Spleen (tissue), 11 donors: Measurements from ENCODE around the gene SUN3. TPM values are rescaled to one million over a fixed set of nuclear protein-coding genes. Genes with fewer than 3 reads are reported as not detected.

Experiments
- DNase-seq: peaks from one replicate; pipeline ENCODE4 v3.0.0-alpha.2; 2020
- H3K27ac ChIP-seq, 8 donors: fragments of 200-600 bp; sonication (generic) in 7 of 8; 1 replicate in 4 of 8; 2 replicates in 4 of 8; pipeline versions ENCODE4 v1.5.0 to v1.8.0; 2016 to 2021; ENCODE audit warnings: inconsistent platforms in 4 of 8, mild to moderate bottlenecking in 4 of 8, moderate library complexity in 1 of 8
- H3K27me3 ChIP-seq, 7 donors: fragments of 200-600 bp; sonication (generic) in 6 of 7; replicated peaks in 1 of 7; 1 replicate in 4 of 7; 2 replicates in 3 of 7; pipeline versions ENCODE4 v1.5.0 to v1.8.0; 2016 to 2021; ENCODE audit warnings: inconsistent platforms in 3 of 7, mild to moderate bottlenecking in 1 of 7
- H3K36me3 ChIP-seq, 6 donors: fragments of 200-600 bp; sonication (generic) in 5 of 6; 1 replicate in 4 of 6; 2 replicates in 2 of 6; pipeline versions ENCODE4 v1.5.0 to v1.8.0; 2016 to 2021; ENCODE audit warnings: inconsistent platforms in 2 of 6
- H3K4me1 ChIP-seq, 6 donors: fragments of 200-600 bp; sonication (generic) in 5 of 6; 1 replicate in 3 of 6; 2 replicates in 3 of 6; pipeline versions ENCODE4 v1.5.0 to v1.8.0; 2016 to 2021; ENCODE audit warnings: inconsistent platforms in 3 of 6
- H3K4me3 ChIP-seq, 8 donors: fragments of 200-600 bp; sonication (generic) in 7 of 8; 1 replicate in 4 of 8; 2 replicates in 4 of 8; pipeline versions ENCODE4 v1.5.0 to v1.8.0; 2016 to 2021; ENCODE audit warnings: inconsistent platforms in 4 of 8, mild to moderate bottlenecking in 4 of 8, moderate library complexity in 2 of 8
- H3K9me3 ChIP-seq, 8 donors: fragments of 200-600 bp; sonication (generic) in 7 of 8; 1 replicate in 4 of 8; 2 replicates in 4 of 8; pipeline versions ENCODE4 v1.5.0 to v1.8.0; 2016 to 2021; ENCODE audit warnings: inconsistent platforms in 4 of 8
- CTCF ChIP-seq, 11 experiments: fragments of 200-600 bp in 7 of 11; fragments of 450-650 bp in 4 of 11; sonication (generic) in 4 of 11; IDR thresholded peaks in 8 of 11; conservative IDR thresholded peaks in 3 of 11; 1 replicate in 7 of 11; 2 replicates in 4 of 11; pipeline versions ENCODE4 v1.4.0 to v1.8.0; 2016 to 2021; ENCODE audit warnings: antibody characterized with exemption in 11 of 11, inconsistent platforms in 4 of 11, mild to moderate bottlenecking in 1 of 11
- POLR2A ChIP-seq, 3 donors: fragments of 450-650 bp; IDR thresholded peaks; one replicate each; pipeline ENCODE4 v1.5.1; 2017; ENCODE audit warnings: antibody characterized with exemption in 3 of 3, mild to moderate bottlenecking in 1 of 3
- POLR2AphosphoS5 ChIP-seq, 3 donors: sonication (generic); formaldehyde crosslinking; IDR thresholded peaks; one replicate each; pipeline ENCODE4 v1.5.1; 2017; ENCODE audit warnings: antibody characterized with exemption in 3 of 3
- WGBS, 5 donors: extraction: QIAGEN DNeasy Blood & Tissue Kit in 3 of 5; methylation state at CpG; one replicate each; pipeline versions ENCODE4 v1.1.5 to v1.1.7; 2013 to 2018; 5-methylcytosine and 5-hydroxymethylcytosine counted together
- intact Hi-C: fragments of 100-400 bp; cut with DNase I; formaldehyde crosslinking; loops from one replicate; pipeline ENCODE4 v1.15.0; 2023; ENCODE audit warnings: low total_unique reads
- polyA plus RNA-seq, 3 donors: library from polyadenylated mRNA; stranded (reverse); fragments of 200-250 nt; gene quantifications; one replicate each; pipeline ENCODE4 v1.2.1, GENCODE V29; 2013
- total RNA-seq, 7 donors: library from RNA; depleted of rRNA in 3 of 7; stranded (reverse); fragments of >200 nt in 3 of 7; fragmentation: NEBNext Ultra II Directional in 4 of 7; extraction: Animal tissue kit (Norgen Biotek cat#: 25700) in 4 of 7; gene quantifications; one replicate each; pipeline versions ENCODE4 v1.1.0 to v1.2.1, GENCODE V29; 2016 to 2021
- donor health status: healthy with polysubstance abuse.
- donor health status: DM: no; HTN: no; CAD: no; lungs with moderate emphysema.
- donor health status: DM: no; HTN: no; CAD: no.
- donor health status: Bipolar disorder and iron deficiency.
- donor health status: healthy.
- donor health status: DM: no; HTN: no; CAD: no.
- donor health status: DM: yes; HTN: yes; CAD: no.

Gene SUN3
- total and polyA plus RNA-seq, 10 donors, result not detected

- TF ChIP-seq CTCF (IDR thresholded peaks at IDR 0.05 in 8 of 11, conservative IDR thresholded peaks at IDR 0.05 in 3 of 11) (no peak), POLR2A (IDR thresholded peaks at IDR 0.05) (no peak), POLR2AphosphoS5 (IDR thresholded peaks at IDR 0.05) (peak in 1 of 3 donors; percentile 63)
- intact Hi-C loops, result no loop called here
- peaks cover 0 to 22% (median 15%) of the 10 kb centered on the region in 6 donors for H3K36me3 ChIP-seq
- H3K27ac ChIP-seq, result no peak overlapping the region
- H3K9me3 ChIP-seq, result no peaks in the 10 kb centered on the region
- no peaks in the 10 kb centered on the region for H3K27me3 ChIP-seq
- no peak overlapping the region for H3K4me3 ChIP-seq
- no peak for DNase-seq
- WGBS, 5 donors, result 66 to 77% (median 72%) methylated on average over 11 of the region's 11 CpGs
- peaks cover 0 to 9% (median 3%) of the 10 kb centered on the region in 6 donors for H3K4me1 ChIP-seq
These were observed 78.2 kb downstream of the SUN3 start for GRCh38 chr7:47950714-47951113.

GRCh38 chr7:47949703-47950102 lies 79.2 kb downstream of the SUN3 start:
- H3K27me3 ChIP-seq, result no peaks in the 10 kb centered on the region
- DNase-seq, result no peak
- intact Hi-C loops, result loop anchor here (5.0 kb wide), 1 partner anchor 163 kb away; no protein-coding TSS in a partner anchor
- TF ChIP-seq CTCF (IDR thresholded peaks at IDR 0.05 in 8 of 11, conservative IDR thresholded peaks at IDR 0.05 in 3 of 11), result no peak
- no peak for TF ChIP-seq POLR2A (IDR thresholded peaks at IDR 0.05)
- no peak for TF ChIP-seq POLR2AphosphoS5 (IDR thresholded peaks at IDR 0.05)
- H3K27ac ChIP-seq, result no peak overlapping the region
- H3K4me1 ChIP-seq, result peaks cover 0 to 20% (median 9%) of the 10 kb centered on the region in 6 donors
- 87 to 93% (median 90%) methylated on average over 4 of the region's 4 CpGs for WGBS, 5 donors
- no peaks in the 10 kb centered on the region for H3K9me3 ChIP-seq
- no peak overlapping the region for H3K4me3 ChIP-seq
- H3K36me3 ChIP-seq, result peaks cover 0 to 12% (median 8%) of the 10 kb centered on the region in 6 donors

- intact Hi-C loops, result loop anchor here (5.0 kb wide), 1 partner anchor 164 kb away; no protein-coding TSS in a partner anchor
- H3K27ac ChIP-seq, result no peak within 1 kb of the TSS
- 80 to 88% (median 87%) methylated on average over 7 of the region's 7 CpGs for WGBS, 5 donors
These were observed 80.6 kb downstream of the SUN3 start, which contains the start of gene PKD1L1 for GRCh38 chr7:47948141-47948790. Gene PKD1L1 (minus strand): TSS chr7:47948466. CDS start chr7:47948440, 26 bp downstream.

More at GRCh38 chr7:47948141-47948790, 80.6 kb downstream of the SUN3 start, which contains the start of gene PKD1L1:
- no peak for TF ChIP-seq CTCF (IDR thresholded peaks at IDR 0.05 in 8 of 11, conservative IDR thresholded peaks at IDR 0.05 in 3 of 11)
- TF ChIP-seq POLR2AphosphoS5 (IDR thresholded peaks at IDR 0.05), result no peak
- TF ChIP-seq POLR2A (IDR thresholded peaks at IDR 0.05), result no peak
- Histone ChIP-seq H3K27me3 (no peaks in the 10 kb centered on the region), H3K4me1 (peaks cover 0 to 34% (median 14%) of the 10 kb centered on the region in 6 donors), H3K36me3 (no peaks in the 10 kb centered on the region), H3K4me3 (no peak within 1 kb of the TSS), H3K9me3 (no peaks in the 10 kb centered on the region)
- no peak for DNase-seq
